Breast epithelium (tissue), 3 donors: ENCODE data around the gene TMEM164.

ENCODE experiments used
- POLR2A ChIP-seq: fragments of 450-650 bp; IDR thresholded peaks from one replicate; pipeline ENCODE4 v1.6.1; 2016; ENCODE audit warnings: antibody characterized with exemption, mild to moderate bottlenecking, moderate library complexity
- POLR2AphosphoS5 ChIP-seq, 3 donors: sonication (generic); formaldehyde crosslinking; IDR thresholded peaks; one replicate each; pipeline ENCODE4 v1.6.1; 2017; ENCODE audit warnings: antibody characterized with exemption in 3 of 3
- TF ChIP-seq, protein P1 (sequence below), 3 donors: fragments of 450-650 bp; IDR thresholded peaks; one replicate each; pipeline ENCODE4 v1.5.1; 2016 to 2017; ENCODE audit warnings: antibody characterized with exemption in 3 of 3, mild to moderate bottlenecking in 3 of 3, moderate library complexity in 3 of 3

DNA sequence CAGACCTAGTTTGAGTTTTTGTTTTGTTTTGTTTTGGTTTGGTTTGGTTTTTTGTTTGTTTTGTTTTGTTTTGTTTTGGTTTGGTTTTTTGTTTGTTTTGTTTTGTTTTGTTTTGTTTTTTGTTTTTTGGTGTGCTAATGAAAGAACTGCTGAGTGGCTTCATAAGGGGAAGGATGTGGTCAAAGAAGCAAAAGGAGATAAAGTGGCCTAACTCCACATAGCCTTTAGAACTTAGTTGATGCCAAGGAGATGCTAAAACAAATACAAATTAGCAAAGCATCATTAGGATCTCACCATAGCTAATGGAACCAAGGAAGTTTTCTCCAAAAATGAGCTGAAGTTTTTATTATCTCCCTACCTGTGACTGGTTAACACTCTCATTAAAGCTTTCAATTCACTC lies 44.6 kb upstream of the TMEM164 start:
- TF ChIP-seq, protein P1, sequence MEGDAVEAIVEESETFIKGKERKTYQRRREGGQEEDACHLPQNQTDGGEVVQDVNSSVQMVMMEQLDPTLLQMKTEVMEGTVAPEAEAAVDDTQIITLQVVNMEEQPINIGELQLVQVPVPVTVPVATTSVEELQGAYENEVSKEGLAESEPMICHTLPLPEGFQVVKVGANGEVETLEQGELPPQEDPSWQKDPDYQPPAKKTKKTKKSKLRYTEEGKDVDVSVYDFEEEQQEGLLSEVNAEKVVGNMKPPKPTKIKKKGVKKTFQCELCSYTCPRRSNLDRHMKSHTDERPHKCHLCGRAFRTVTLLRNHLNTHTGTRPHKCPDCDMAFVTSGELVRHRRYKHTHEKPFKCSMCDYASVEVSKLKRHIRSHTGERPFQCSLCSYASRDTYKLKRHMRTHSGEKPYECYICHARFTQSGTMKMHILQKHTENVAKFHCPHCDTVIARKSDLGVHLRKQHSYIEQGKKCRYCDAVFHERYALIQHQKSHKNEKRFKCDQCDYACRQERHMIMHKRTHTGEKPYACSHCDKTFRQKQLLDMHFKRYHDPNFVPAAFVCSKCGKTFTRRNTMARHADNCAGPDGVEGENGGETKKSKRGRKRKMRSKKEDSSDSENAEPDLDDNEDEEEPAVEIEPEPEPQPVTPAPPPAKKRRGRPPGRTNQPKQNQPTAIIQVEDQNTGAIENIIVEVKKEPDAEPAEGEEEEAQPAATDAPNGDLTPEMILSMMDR (IDR thresholded peaks at IDR 0.05): no peak
- no peak for TF ChIP-seq POLR2A
- TF ChIP-seq POLR2AphosphoS5 (IDR thresholded peaks at IDR 0.05): no peak
